Measurements from ENCODE around the gene HECTD1.

GRCh38 chr14:31207287-31207754 is 272 bp downstream of the HECTD1 start:
- no peak for TF ChIP-seq CTCF (conservative IDR thresholded peaks at IDR 0.05; ENCODE audit: low read length)
- TF ChIP-seq EZH2phosphoT487 (IDR thresholded peaks at IDR 0.05; ENCODE audit: borderline replicate concordance, low read depth, low read length): no peak
